Muscle layer of colon (tissue), 2 donors: Measurements from ENCODE around the gene EVI2B.
"Not testable (repeated sequence)": the region's sequence is repeated elsewhere in the genome, so short reads cannot be mapped to it uniquely, and the experiment has no call there.

Experiments used
- H3K27ac ChIP-seq: one replicate; pipeline ENCODE4 v1.7.0; 2013; ENCODE audit warnings: low read depth, mild to moderate bottlenecking, low read length, moderate library complexity
- H3K27me3 ChIP-seq, 2 donors: one replicate each; pipeline ENCODE4 v1.7.0; 2013; ENCODE audit warnings: low read length in 2 of 2, mild to moderate bottlenecking in 2 of 2; ENCODE audit not compliant: insufficient read depth in 2 of 2, control insufficient read depth in 1 of 2
- H3K36me3 ChIP-seq: one replicate; pipeline ENCODE4 v1.7.0; 2013; ENCODE audit warnings: mild to moderate bottlenecking, low read length; ENCODE audit not compliant: insufficient read depth
- H3K4me1 ChIP-seq: one replicate; pipeline ENCODE4 v1.7.0; 2013; ENCODE audit warnings: mild to moderate bottlenecking, low read length; ENCODE audit not compliant: insufficient read depth
- H3K4me3 ChIP-seq, 2 donors: one replicate each; pipeline ENCODE4 v1.7.0; 2013; ENCODE audit warnings: low read length in 2 of 2, low read depth in 1 of 2, mild to moderate bottlenecking in 1 of 2, moderate library complexity in 1 of 2
- H3K9ac ChIP-seq: one replicate; pipeline ENCODE4 v1.7.0; 2013; ENCODE audit warnings: low read length
- H3K9me3 ChIP-seq: one replicate; pipeline ENCODE4 v1.7.0; 2013; ENCODE audit warnings: mild to moderate bottlenecking, low read length
- donor health status: abdominal sarcoma.
- donor health status: Adenocarcinoma of cecum.

The EVI2B gene

DNA sequence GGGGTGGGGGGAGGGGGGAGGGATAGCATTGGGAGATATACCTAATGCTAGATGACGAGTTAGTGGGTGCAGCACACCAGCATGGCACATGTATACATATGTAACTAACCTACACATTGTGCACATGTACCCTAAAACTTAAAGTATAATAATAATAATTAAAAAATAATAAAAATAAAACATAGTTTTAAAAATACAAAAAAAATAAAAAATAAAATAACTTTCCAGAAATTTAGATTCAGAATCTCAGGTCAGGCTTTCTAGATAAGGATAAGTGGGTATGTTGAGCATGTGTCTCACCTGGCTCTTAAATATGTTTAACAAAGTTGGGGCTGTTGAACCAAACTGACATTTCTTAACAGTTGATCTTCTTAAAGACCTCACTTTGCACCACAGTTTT is 25.9 kb downstream of the EVI2B start:
- H3K27me3 ChIP-seq, H3K4me1 ChIP-seq, H3K9ac ChIP-seq, H3K27ac ChIP-seq, H3K4me3 ChIP-seq, H3K9me3 ChIP-seq, H3K36me3 ChIP-seq: not testable (repeated sequence)

DNA sequence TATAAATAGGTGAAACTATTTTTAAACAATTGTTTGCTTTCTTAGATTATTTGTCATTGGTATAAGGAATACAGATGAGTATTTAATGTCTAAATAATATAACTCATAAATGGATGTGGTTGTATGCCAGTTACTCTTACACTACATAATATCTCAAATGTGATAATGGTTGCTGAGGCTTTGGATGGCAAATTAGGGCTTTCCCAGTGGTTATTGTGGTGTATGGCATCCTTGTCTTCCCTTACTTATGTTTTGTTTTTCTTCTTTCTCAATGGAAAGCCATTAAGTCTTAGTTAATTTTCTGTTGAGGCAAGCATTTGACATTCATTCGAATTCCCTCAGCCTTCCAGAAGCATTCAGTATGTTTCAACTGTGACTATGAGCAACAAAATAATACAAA is 27.3 kb downstream of the EVI2B start:
- Histone ChIP-seq H3K4me3 (no peak overlapping the region), H3K36me3 (no peaks in the 10 kb centered on the region), H3K27ac (no peak overlapping the region), H3K9me3 (no peaks in the 10 kb centered on the region), H3K9ac (no peak overlapping the region), H3K4me1 (no peaks in the 10 kb centered on the region), H3K27me3 (no peaks in the 10 kb centered on the region)

DNA sequence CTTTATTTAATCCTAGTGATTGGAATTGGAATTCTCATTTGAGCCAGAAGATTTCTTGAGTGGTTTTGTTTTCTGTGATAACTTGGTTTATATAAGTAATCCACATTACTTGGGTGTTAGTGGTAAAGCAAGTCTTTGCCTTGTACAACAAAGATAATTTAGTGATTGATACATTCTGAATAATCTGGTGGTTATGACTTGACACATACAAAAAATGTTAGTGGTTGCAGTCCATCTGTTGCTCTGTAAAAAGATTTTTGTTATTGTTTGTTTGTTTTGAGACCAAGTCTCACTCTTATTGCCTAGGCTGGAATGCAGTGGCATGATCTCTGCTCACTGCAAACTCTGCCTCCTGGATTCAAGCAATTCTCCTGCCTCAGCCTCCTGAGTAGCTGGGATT is 30.0 kb downstream of the EVI2B start:
- no peak overlapping the region for H3K9ac ChIP-seq
- H3K27me3 ChIP-seq: no peaks in the 10 kb centered on the region
- no peaks in the 10 kb centered on the region for H3K4me1 ChIP-seq
- H3K9me3 ChIP-seq: no peaks in the 10 kb centered on the region
- no peak overlapping the region for H3K27ac ChIP-seq
- H3K36me3 ChIP-seq: peaks cover 3% of the 10 kb centered on the region
- no peak overlapping the region for H3K4me3 ChIP-seq

DNA sequence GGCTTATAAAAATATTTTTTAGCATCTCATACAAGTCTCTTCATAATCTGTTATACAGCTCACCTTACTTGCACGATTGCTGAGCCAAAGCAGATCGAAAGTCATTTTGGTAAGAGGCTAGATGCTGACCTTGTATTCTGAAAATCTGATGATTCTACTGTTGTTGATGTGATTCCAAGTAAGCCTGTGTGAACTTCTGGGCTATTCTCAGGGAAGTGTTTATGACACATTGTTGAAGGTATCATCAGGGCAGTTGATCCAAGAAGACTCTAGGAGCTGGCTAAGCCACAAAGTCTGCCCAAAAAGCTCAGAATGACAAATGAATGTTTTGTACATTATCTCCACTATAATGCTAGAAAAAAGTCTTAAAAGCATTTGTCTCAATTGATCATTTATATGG is 32.8 kb downstream of the EVI2B start:
- H3K27me3 ChIP-seq: no peaks in the 10 kb centered on the region

DNA sequence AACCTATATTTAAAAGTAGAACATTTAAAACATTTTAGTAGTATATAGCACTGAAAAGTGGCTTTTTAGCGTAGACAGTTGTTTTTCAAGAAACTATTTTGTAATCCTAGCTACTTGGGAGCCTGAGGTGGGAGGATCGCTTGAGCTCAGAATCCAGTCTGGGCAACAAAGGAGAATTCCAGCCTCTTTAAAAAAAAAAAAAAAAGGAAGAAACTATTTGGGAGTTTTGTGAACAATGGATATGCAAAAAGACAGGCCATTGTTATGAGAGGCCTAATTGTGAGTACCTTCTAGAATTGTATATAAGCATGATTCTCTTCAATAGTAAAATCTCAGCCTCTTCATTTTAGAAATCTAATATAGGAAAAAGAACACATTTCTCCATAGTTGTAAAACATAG is 34.5 kb downstream of the EVI2B start:
- Histone ChIP-seq H3K36me3 (peaks cover 13% of the 10 kb centered on the region), H3K9me3 (no peaks in the 10 kb centered on the region), H3K4me3 (no peak overlapping the region)

More for the DNA sequence above, 32.8 kb downstream of the EVI2B start:
- H3K4me3 ChIP-seq: no peak overlapping the region
- H3K36me3 ChIP-seq: peaks cover 13% of the 10 kb centered on the region
- H3K27ac ChIP-seq: no peak overlapping the region
- H3K9me3 ChIP-seq: no peaks in the 10 kb centered on the region
- no peaks in the 10 kb centered on the region for H3K4me1 ChIP-seq
- no peak overlapping the region for H3K9ac ChIP-seq

DNA sequence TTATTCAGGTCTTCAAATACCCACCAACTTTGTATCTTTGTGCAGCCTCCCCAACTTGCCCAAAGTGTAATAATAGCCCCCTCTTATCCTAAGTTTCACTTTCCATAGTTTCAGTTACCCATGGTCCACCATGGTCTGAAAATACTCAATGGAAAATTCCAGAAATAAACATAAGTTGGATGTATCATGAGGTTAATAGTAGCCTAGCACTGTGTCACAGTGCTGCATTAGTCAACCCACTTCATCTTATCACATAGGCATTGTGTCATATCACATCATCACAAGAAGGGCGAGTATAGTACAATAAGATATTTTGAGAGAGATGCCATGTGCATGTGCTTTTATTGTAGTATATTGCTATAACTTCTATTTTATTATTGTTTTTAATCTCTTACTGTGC is 38.7 kb downstream of the EVI2B start:
- no peaks in the 10 kb centered on the region for H3K9me3 ChIP-seq
- no peaks in the 10 kb centered on the region for H3K27me3 ChIP-seq
- H3K27ac ChIP-seq: no peak overlapping the region
- H3K4me1 ChIP-seq: peaks cover 15% of the 10 kb centered on the region
- H3K9ac ChIP-seq: no peak overlapping the region
- H3K4me3 ChIP-seq: no peak overlapping the region
- peaks cover 10% of the 10 kb centered on the region for H3K36me3 ChIP-seq

More for the DNA sequence above, 34.5 kb downstream of the EVI2B start:
- Histone ChIP-seq H3K27me3 (no peaks in the 10 kb centered on the region), H3K4me1 (peaks cover under 1% of the 10 kb centered on the region), H3K27ac (no peak overlapping the region), H3K9ac (no peak overlapping the region)

DNA sequence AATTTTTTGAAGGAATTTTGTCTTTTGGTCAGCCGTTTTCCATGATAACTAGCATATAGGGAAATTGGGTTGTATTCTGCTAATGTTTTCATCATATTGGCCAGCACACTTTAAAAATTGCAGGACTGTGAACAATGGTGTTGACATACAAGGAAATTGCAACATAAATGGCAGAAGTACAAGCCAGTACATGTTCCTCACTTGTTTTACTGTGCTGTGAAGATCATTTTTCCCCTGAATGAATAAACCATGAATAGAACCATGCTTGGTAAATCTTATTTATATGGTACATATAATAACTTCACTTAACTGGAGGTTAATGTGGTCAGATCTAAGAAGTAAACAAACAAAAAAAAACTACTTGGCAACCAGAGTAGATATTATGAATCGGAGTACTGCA is 39.6 kb downstream of the EVI2B start:
- H3K27ac ChIP-seq: no peak overlapping the region
- H3K9ac ChIP-seq: no peak overlapping the region

DNA sequence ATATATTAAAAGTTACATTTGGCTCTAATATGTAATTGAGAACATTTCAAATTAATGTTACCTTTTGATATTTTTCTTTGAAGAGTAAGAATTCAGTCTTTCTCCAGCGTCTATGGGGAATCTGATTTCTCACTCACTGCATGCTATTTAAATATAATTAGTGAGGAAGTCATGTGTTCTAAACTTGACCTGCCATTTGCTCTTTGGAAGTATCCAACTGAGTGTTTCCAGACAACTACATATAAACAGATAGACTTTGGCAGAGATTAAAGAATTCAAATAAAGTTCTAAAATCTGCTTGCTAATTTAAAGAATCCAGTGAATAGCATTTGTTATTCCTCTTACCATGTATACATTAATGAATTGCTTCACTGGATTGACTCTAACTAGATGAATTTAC is 40.3 kb downstream of the EVI2B start:
- no peaks in the 10 kb centered on the region for H3K27me3 ChIP-seq
- H3K4me3 ChIP-seq: no peak overlapping the region
- H3K36me3 ChIP-seq: peaks cover 10% of the 10 kb centered on the region
- peaks cover 25% of the 10 kb centered on the region for H3K4me1 ChIP-seq
- no peak overlapping the region for H3K9ac ChIP-seq
- H3K27ac ChIP-seq: no peak overlapping the region
- H3K9me3 ChIP-seq: no peaks in the 10 kb centered on the region

More for the DNA sequence above, 39.6 kb downstream of the EVI2B start:
- no peaks in the 10 kb centered on the region for H3K9me3 ChIP-seq
- H3K27me3 ChIP-seq: no peaks in the 10 kb centered on the region
- peaks cover 22% of the 10 kb centered on the region for H3K4me1 ChIP-seq
- H3K36me3 ChIP-seq: peaks cover 10% of the 10 kb centered on the region
- no peak overlapping the region for H3K4me3 ChIP-seq

DNA sequence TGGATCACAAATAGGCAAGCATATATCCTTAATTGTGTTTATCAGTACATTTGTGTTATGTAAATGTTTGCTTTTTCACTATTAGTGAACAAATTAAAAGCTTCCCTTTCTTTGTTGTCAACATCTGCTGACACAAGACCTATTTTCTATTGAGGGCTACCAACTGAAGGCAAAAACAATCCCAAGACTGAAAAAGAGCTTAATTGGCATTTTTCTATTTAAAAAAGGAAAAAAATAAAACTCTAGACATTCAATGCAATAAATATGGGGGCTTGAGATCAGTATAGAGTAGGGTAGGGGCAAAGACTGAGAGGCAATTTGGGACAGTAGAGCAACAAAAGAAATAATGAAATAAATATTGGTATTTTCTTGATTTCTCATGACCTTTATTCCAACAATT is 41.1 kb downstream of the EVI2B start:
- Histone ChIP-seq H3K9me3 (no peaks in the 10 kb centered on the region), H3K9ac (no peak overlapping the region), H3K36me3 (peaks cover 8% of the 10 kb centered on the region), H3K27ac (no peak overlapping the region), H3K27me3 (no peaks in the 10 kb centered on the region), H3K4me3 (no peak overlapping the region), H3K4me1 (peaks cover 25% of the 10 kb centered on the region)

DNA sequence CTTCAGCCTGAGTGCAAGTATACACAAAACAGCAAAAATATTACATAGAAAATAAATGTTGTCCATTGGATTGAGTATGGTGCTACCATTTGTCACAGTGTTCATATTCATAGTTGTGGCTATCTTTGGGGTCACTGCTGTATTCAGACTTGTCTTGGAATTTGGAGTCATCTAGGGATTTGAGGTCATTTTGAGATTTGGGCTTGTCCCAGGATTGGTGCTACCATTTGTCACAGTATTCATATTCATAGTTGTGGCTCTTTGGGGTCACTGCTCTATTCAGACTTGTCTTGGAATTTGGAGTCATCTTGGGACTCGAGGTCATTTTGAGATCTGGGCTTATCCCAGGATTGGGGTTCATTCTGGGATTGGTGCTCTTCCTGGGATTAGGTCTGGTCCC is 41.6 kb downstream of the EVI2B start:
- Histone ChIP-seq H3K9ac (no peak overlapping the region), H3K4me1 (peaks cover 25% of the 10 kb centered on the region), H3K36me3 (peaks cover 2% of the 10 kb centered on the region), H3K9me3 (no peaks in the 10 kb centered on the region), H3K27me3 (no peaks in the 10 kb centered on the region), H3K27ac (no peak overlapping the region), H3K4me3 (no peak overlapping the region)

DNA sequence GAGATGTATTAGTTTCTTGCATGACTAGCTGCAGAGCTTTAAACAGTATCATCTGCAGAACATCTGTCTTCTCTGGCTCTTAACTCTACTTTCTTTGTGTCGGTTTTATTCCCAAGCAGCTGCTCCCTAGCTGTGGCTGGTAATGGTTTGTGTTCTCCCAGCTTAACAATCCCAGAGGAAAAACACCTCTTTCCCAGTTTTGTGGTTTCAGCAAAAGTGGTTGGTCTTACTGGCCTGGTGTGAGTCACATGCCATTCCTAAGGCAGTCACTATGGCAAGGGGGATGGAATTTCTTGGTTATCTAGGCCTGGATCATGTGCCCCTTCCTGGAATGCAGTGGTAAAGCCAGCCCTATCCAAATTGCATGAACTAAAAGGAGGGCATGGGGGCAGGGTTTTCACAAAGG is 44.3 kb downstream of the EVI2B start:
- no peak overlapping the region for H3K9ac ChIP-seq
- no peaks in the 10 kb centered on the region for H3K9me3 ChIP-seq
- H3K4me3 ChIP-seq: no peak overlapping the region
- no peak overlapping the region for H3K27ac ChIP-seq
- H3K36me3 ChIP-seq: peaks cover 4% of the 10 kb centered on the region
- H3K27me3 ChIP-seq: no peaks in the 10 kb centered on the region
- peaks cover 25% of the 10 kb centered on the region for H3K4me1 ChIP-seq

DNA sequence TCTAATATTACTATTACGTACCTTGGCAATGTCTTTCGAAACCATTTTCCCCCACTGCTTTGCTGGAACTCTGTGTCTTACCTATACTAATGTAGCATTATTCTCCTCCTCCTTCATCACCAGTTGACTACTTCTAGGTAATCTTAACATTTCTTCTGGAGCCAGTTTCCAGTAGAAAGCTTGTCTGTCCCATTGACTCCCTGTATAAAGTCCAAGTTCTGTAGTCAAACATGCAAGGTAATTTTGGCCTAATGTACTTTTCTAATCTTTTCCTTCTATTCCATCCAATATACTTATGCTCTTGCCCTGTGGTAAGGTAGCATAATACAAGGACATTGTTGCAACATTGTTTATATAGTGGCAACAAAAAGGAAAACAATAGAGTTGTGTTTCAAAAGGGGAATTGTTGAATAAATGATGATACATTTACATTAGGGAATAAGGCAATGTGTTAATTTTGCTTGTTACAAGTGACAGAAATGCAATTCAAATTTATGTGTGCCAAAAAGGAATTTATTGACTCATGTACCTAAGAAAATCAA is 44.7 kb downstream of the EVI2B start:
- peaks cover 21% of the 10 kb centered on the region for H3K4me1 ChIP-seq
- no peaks in the 10 kb centered on the region for H3K27me3 ChIP-seq
- H3K4me3 ChIP-seq: no peak overlapping the region
- H3K27ac ChIP-seq: no peak overlapping the region
- H3K9ac ChIP-seq: no peak overlapping the region
- no peaks in the 10 kb centered on the region for H3K9me3 ChIP-seq
- H3K36me3 ChIP-seq: peaks cover 4% of the 10 kb centered on the region
